ENCODE results near the gene PARD3. TPM values are rescaled to one million over a fixed set of nuclear protein-coding genes. Genes with fewer than 3 reads are reported as not detected.
A peak's percentile ranks its signal among the peaks of the same experiment; 100 is the strongest.

The PARD3 gene
- total RNA-seq, 1 experiment from 2014 or later, result 51.8 TPM

DNA sequence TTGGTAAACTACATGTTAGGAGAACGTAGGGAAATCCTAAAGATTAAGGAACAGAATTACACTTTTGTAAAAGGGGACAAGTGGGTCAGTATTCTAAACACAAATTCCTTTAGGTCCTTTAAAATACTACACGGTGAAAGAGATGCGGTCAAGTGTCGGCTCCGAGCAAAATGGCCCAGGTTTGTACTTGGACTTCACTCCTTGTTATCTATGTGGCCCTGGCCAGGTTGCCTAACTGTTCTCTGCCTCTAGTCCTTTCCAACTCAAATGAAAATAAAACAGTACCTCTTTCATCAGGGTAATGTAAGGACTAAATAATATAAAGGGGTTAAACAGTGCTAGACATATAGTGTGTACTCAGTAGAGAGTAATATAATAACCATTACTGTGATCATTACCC lies 344.8 kb downstream of the PARD3 start (continued):
- no peak for TF ChIP-seq FOXK1 (CRISPR knock-in tag; IDR thresholded peaks at IDR 0.05)

DNA sequence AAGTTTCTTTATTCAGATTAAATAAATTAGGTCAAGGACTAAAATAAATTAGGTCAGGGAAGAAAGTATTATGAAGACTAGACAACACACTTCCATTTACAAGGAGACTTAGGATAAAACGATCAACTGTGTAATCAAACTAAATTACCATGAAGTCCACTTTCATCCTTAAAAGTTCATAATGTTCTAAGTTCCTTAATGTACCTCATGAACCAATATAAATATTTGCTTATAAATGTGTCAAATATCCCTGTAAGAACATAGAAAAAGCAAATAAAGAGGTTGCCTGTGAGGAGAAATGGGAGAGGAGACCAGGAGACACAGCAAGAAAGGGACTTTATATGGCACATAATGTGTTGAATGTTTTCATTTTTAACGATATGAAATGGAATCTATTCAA lies 345.6 kb downstream of the PARD3 start:
- H3K4me1 Mint-ChIP-seq, result peaks cover 4% of the 10 kb centered on the region
- peaks cover 2% of the 10 kb centered on the region for H3K36me3 Mint-ChIP-seq
- ATAC-seq (no peak), DNase-seq (ENCODE audit: low spot score) (no peak)
- no peak overlapping the region for H3K27ac Mint-ChIP-seq
- POLR2A ChIA-PET, result no interaction called here
- no peak overlapping the region for H3K4me3 Mint-ChIP-seq
- TF ChIP-seq ZNF219 (CRISPR knock-in tag; IDR thresholded peaks at IDR 0.05; ENCODE audit: borderline replicate concordance), result no peak
- no peak for TF ChIP-seq GTF2I (CRISPR knock-in tag; conservative IDR thresholded peaks at IDR 0.05)
- no peak for TF ChIP-seq NFE2L1 (CRISPR knock-in tag; IDR thresholded peaks at IDR 0.05)
- no peak for TF ChIP-seq SOX15 (CRISPR knock-in tag; IDR thresholded peaks at IDR 0.05)
- TF ChIP-seq, protein P1, sequence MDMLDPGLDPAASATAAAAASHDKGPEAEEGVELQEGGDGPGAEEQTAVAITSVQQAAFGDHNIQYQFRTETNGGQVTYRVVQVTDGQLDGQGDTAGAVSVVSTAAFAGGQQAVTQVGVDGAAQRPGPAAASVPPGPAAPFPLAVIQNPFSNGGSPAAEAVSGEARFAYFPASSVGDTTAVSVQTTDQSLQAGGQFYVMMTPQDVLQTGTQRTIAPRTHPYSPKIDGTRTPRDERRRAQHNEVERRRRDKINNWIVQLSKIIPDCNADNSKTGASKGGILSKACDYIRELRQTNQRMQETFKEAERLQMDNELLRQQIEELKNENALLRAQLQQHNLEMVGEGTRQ (CRISPR knock-in tag; IDR thresholded peaks at IDR 0.05), result no peak
- TF ChIP-seq, protein P2, sequence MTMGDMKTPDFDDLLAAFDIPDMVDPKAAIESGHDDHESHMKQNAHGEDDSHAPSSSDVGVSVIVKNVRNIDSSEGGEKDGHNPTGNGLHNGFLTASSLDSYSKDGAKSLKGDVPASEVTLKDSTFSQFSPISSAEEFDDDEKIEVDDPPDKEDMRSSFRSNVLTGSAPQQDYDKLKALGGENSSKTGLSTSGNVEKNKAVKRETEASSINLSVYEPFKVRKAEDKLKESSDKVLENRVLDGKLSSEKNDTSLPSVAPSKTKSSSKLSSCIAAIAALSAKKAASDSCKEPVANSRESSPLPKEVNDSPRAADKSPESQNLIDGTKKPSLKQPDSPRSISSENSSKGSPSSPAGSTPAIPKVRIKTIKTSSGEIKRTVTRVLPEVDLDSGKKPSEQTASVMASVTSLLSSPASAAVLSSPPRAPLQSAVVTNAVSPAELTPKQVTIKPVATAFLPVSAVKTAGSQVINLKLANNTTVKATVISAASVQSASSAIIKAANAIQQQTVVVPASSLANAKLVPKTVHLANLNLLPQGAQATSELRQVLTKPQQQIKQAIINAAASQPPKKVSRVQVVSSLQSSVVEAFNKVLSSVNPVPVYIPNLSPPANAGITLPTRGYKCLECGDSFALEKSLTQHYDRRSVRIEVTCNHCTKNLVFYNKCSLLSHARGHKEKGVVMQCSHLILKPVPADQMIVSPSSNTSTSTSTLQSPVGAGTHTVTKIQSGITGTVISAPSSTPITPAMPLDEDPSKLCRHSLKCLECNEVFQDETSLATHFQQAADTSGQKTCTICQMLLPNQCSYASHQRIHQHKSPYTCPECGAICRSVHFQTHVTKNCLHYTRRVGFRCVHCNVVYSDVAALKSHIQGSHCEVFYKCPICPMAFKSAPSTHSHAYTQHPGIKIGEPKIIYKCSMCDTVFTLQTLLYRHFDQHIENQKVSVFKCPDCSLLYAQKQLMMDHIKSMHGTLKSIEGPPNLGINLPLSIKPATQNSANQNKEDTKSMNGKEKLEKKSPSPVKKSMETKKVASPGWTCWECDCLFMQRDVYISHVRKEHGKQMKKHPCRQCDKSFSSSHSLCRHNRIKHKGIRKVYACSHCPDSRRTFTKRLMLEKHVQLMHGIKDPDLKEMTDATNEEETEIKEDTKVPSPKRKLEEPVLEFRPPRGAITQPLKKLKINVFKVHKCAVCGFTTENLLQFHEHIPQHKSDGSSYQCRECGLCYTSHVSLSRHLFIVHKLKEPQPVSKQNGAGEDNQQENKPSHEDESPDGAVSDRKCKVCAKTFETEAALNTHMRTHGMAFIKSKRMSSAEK (CRISPR knock-in tag; IDR thresholded peaks at IDR 0.05; ENCODE audit: borderline replicate concordance), result no peak
- TF ChIP-seq, protein P3, sequence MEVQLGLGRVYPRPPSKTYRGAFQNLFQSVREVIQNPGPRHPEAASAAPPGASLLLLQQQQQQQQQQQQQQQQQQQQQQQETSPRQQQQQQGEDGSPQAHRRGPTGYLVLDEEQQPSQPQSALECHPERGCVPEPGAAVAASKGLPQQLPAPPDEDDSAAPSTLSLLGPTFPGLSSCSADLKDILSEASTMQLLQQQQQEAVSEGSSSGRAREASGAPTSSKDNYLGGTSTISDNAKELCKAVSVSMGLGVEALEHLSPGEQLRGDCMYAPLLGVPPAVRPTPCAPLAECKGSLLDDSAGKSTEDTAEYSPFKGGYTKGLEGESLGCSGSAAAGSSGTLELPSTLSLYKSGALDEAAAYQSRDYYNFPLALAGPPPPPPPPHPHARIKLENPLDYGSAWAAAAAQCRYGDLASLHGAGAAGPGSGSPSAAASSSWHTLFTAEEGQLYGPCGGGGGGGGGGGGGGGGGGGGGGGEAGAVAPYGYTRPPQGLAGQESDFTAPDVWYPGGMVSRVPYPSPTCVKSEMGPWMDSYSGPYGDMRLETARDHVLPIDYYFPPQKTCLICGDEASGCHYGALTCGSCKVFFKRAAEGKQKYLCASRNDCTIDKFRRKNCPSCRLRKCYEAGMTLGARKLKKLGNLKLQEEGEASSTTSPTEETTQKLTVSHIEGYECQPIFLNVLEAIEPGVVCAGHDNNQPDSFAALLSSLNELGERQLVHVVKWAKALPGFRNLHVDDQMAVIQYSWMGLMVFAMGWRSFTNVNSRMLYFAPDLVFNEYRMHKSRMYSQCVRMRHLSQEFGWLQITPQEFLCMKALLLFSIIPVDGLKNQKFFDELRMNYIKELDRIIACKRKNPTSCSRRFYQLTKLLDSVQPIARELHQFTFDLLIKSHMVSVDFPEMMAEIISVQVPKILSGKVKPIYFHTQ (CRISPR knock-in tag; IDR thresholded peaks at IDR 0.05), result no peak
- TF ChIP-seq ZNF138 (CRISPR knock-in tag; conservative IDR thresholded peaks at IDR 0.05), result no peak
- no peak for TF ChIP-seq ZNF121 (CRISPR knock-in tag; IDR thresholded peaks at IDR 0.05)
- no peak for TF ChIP-seq TP53 (CRISPR knock-in tag; IDR thresholded peaks at IDR 0.05)
- TF ChIP-seq RORB (CRISPR knock-in tag; IDR thresholded peaks at IDR 0.05), result no peak
- TF ChIP-seq ESRRA (CRISPR knock-in tag; IDR thresholded peaks at IDR 0.05; ENCODE audit: borderline replicate concordance), result no peak
- CTCF ChIA-PET, result no interaction called here
- no peaks in the 10 kb centered on the region for H3K27me3 Mint-ChIP-seq (ENCODE audit: low read depth)
- no peaks in the 10 kb centered on the region for H3K9me3 Mint-ChIP-seq

DNA sequence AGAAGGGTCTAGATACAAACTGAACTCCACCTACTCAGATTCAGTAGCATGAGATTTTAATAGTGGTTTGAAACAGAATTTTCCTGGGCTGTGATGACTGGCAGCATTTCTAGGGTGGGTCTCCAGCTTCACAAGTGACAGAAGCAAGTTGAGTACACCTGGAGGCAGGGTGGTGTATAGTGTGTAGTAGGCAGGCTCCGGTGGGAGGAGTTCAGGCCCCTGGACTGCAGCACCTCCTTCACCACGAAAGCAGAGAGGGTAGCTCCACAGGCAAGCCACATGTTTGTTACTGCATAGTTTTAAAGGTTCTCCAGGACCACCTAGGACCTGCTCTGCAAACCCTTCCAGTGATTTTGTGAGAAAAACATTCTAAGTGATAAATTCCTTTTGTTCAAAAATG lies 347.2 kb downstream of the PARD3 start:
- H3K9me3 Mint-ChIP-seq, result no peaks in the 10 kb centered on the region
- CTCF ChIA-PET, result interaction anchor here (1.1 kb wide), 1 partner anchor 221 kb away, joined by 3 read pairs; no protein-coding TSS in a partner anchor
- POLR2A ChIA-PET, result no interaction called here
- peaks cover 2% of the 10 kb centered on the region for H3K36me3 Mint-ChIP-seq
- no peak for DNase-seq (ENCODE audit: low spot score)
- ATAC-seq, result peak; percentile 65
- no peak overlapping the region for H3K4me3 Mint-ChIP-seq
- H3K27ac Mint-ChIP-seq, result no peak overlapping the region
- peaks cover 4% of the 10 kb centered on the region for H3K4me1 Mint-ChIP-seq
- no peaks in the 10 kb centered on the region for H3K27me3 Mint-ChIP-seq (ENCODE audit: low read depth)
- TF ChIP-seq ZNF138 (CRISPR knock-in tag; conservative IDR thresholded peaks at IDR 0.05) (no peak), NFE2L1 (CRISPR knock-in tag; IDR thresholded peaks at IDR 0.05) (no peak), SMAD4 (CRISPR knock-in tag; IDR thresholded peaks at IDR 0.05) (no peak), ZNF121 (CRISPR knock-in tag; IDR thresholded peaks at IDR 0.05) (no peak), ATF1 (CRISPR knock-in tag; IDR thresholded peaks at IDR 0.05) (no peak), CREB1 (CRISPR knock-in tag; IDR thresholded peaks at IDR 0.05) (no peak), CBFB (CRISPR knock-in tag; IDR thresholded peaks at IDR 0.05; ENCODE audit: low read depth) (no peak), GRHL2 (CRISPR knock-in tag; IDR thresholded peaks at IDR 0.05; ENCODE audit: insufficient replicate concordance, severe bottlenecking) (no peak), RORB (CRISPR knock-in tag; IDR thresholded peaks at IDR 0.05) (no peak)
- TF ChIP-seq, protein P4, sequence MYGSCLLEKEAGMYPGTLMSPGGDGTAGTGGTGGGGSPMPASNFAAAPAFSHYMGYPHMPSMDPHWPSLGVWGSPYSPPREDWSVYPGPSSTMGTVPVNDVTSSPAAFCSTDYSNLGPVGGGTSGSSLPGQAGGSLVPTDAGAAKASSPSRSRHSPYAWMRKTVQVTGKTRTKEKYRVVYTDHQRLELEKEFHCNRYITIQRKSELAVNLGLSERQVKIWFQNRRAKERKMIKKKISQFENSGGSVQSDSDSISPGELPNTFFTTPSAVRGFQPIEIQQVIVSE (CRISPR knock-in tag; IDR thresholded peaks at IDR 0.05; ENCODE audit: borderline replicate concordance), result no peak
- TF ChIP-seq, protein P5, sequence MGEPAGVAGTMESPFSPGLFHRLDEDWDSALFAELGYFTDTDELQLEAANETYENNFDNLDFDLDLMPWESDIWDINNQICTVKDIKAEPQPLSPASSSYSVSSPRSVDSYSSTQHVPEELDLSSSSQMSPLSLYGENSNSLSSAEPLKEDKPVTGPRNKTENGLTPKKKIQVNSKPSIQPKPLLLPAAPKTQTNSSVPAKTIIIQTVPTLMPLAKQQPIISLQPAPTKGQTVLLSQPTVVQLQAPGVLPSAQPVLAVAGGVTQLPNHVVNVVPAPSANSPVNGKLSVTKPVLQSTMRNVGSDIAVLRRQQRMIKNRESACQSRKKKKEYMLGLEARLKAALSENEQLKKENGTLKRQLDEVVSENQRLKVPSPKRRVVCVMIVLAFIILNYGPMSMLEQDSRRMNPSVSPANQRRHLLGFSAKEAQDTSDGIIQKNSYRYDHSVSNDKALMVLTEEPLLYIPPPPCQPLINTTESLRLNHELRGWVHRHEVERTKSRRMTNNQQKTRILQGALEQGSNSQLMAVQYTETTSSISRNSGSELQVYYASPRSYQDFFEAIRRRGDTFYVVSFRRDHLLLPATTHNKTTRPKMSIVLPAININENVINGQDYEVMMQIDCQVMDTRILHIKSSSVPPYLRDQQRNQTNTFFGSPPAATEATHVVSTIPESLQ (CRISPR knock-in tag; IDR thresholded peaks at IDR 0.05), result no peak
- TF ChIP-seq, protein P6, sequence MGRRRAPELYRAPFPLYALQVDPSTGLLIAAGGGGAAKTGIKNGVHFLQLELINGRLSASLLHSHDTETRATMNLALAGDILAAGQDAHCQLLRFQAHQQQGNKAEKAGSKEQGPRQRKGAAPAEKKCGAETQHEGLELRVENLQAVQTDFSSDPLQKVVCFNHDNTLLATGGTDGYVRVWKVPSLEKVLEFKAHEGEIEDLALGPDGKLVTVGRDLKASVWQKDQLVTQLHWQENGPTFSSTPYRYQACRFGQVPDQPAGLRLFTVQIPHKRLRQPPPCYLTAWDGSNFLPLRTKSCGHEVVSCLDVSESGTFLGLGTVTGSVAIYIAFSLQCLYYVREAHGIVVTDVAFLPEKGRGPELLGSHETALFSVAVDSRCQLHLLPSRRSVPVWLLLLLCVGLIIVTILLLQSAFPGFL (CRISPR knock-in tag; IDR thresholded peaks at IDR 0.05; ENCODE audit: borderline replicate concordance), result no peak
- TF ChIP-seq, protein P7, sequence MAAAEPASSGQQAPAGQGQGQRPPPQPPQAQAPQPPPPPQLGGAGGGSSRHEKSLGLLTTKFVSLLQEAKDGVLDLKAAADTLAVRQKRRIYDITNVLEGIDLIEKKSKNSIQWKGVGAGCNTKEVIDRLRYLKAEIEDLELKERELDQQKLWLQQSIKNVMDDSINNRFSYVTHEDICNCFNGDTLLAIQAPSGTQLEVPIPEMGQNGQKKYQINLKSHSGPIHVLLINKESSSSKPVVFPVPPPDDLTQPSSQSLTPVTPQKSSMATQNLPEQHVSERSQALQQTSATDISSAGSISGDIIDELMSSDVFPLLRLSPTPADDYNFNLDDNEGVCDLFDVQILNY (CRISPR knock-in tag; IDR thresholded peaks at IDR 0.05), result no peak
